SK-N-SH (cell line): ENCODE measurements around the gene ITGA1. TPM values are rescaled to one million over a fixed set of nuclear protein-coding genes. Genes with fewer than 3 reads are reported as not detected.

Experiments used
- CTCF ChIA-PET: fragments of 300-600, 350-600 bp; formaldehyde crosslinking; extraction: SDS; loops from one replicate; lab custom pipeline; 2021; lab: Yijun Ruan, JAX
- POLR2A ChIA-PET: fragments of 350-600 bp; sonication (Branson Sonifier 250); formaldehyde crosslinking; extraction: SDS; loops from one replicate; lab custom pipeline; 2020; ENCODE audit warnings: antibody characterized with exemption, inconsistent platforms; lab: Yijun Ruan, JAX
- DNase-seq: peaks from one replicate; pipeline ENCODE4 v3.0.0; 2012
- H2AFZ ChIP-seq: fragments of 200-600 bp; sonication (generic); 2 replicates; pipeline ENCODE4 v1.8.1; 2016; ENCODE audit warnings: antibody characterized with exemption, mild to moderate bottlenecking, low read depth
- H3F3A ChIP-seq: fragments of 200-600 bp; sonication (generic); replicated peaks from 2 replicates; pipeline ENCODE3; 2016; ENCODE audit warnings: antibody characterized with exemption, mild to moderate bottlenecking; ENCODE audit not compliant: insufficient read depth
- H3K27ac ChIP-seq, 2 experiments: fragments of 200-500 bp in 1 of 2; fragments of 200-600 bp in 1 of 2; sonication (Bioruptor generic) in 1 of 2; sonication (generic), shearing (Covaris generic) in 1 of 2; 2 replicates each; pipeline versions ENCODE4 v1.5.1 to v1.6.1; 2014 to 2016; ENCODE audit warnings: low read depth in 2 of 2, inconsistent platforms in 1 of 2, low read length in 1 of 2, mild to moderate bottlenecking in 1 of 2, mixed read lengths in 1 of 2
- H3K27me3 ChIP-seq: fragments of 200-600 bp; sonication (generic), shearing (Covaris generic); 2 replicates; pipeline ENCODE4 v1.6.1; 2016; ENCODE audit warnings: mixed run types; ENCODE audit not compliant: insufficient read depth
- H3K36me3 ChIP-seq, 2 experiments: fragments of 200-500 bp in 1 of 2; fragments of 200-600 bp in 1 of 2; sonication (Bioruptor generic) in 1 of 2; sonication (generic) in 1 of 2; replicated peaks in 1 of 2; 2 replicates each; pipeline versions ENCODE3 to v1.5.1; 2014 to 2016; ENCODE audit warnings: low read length in 1 of 2, mild to moderate bottlenecking in 1 of 2; ENCODE audit not compliant: insufficient read depth in 2 of 2, control insufficient read depth in 1 of 2
- H3K4me1 ChIP-seq, 2 experiments: fragments of 200-500 bp in 1 of 2; fragments of 200-600 bp in 1 of 2; sonication (Bioruptor generic) in 1 of 2; sonication (generic), shearing (Covaris generic) in 1 of 2; 2 replicates each; pipeline versions ENCODE4 v1.5.1 to v1.6.1; 2014 to 2016; ENCODE audit warnings: low read depth in 1 of 2, low read length in 1 of 2, mixed run types in 1 of 2; ENCODE audit not compliant: insufficient read depth in 2 of 2, control insufficient read depth in 1 of 2
- H3K4me2 ChIP-seq: fragments of 200-600 bp; sonication (generic), shearing (Covaris generic); 2 replicates; pipeline ENCODE4 v1.6.1; 2017; ENCODE audit warnings: mixed run types
- H3K4me3 ChIP-seq, 2 experiments: fragments of 200-500 bp in 1 of 2; fragments of 200-600 bp in 1 of 2; sonication (Bioruptor generic) in 1 of 2; sonication (generic), shearing (Covaris generic) in 1 of 2; 2 replicates each; pipeline versions ENCODE4 v1.5.1 to v1.8.1; 2014 to 2016; ENCODE audit warnings: low read depth in 2 of 2, inconsistent platforms in 1 of 2, low read length in 1 of 2, mild to moderate bottlenecking in 1 of 2, mixed read lengths in 1 of 2, moderate library complexity in 1 of 2
- H3K79me2 ChIP-seq: fragments of 200-600 bp; sonication (generic); 2 replicates; pipeline ENCODE4 v1.8.1; 2017; ENCODE audit warnings: mild to moderate bottlenecking; ENCODE audit not compliant: insufficient read depth
- H3K9ac ChIP-seq: fragments of 200-600 bp; sonication (generic); 2 replicates; pipeline ENCODE4 v1.6.1; 2017; ENCODE audit warnings: mixed run types
- H3K9me2 ChIP-seq: fragments of 200-600 bp; sonication (generic); 2 replicates; pipeline ENCODE4 v1.6.1; 2017; ENCODE audit warnings: mixed run types
- H3K9me3 ChIP-seq: fragments of 200-600 bp; sonication (generic); 2 replicates; pipeline ENCODE4 v1.6.1; 2017; ENCODE audit warnings: mixed run types, mild to moderate bottlenecking, moderate library complexity
- H4K20me1 ChIP-seq: fragments of 200-600 bp; sonication (generic); 2 replicates; pipeline ENCODE4 v1.6.1; 2017; ENCODE audit warnings: mild to moderate bottlenecking, mixed run types; ENCODE audit not compliant: insufficient read depth
- CHD2 ChIP-seq: fragments of 150-350 bp; IDR thresholded peaks from 2 replicates; pipeline ENCODE4 v1.6.1; 2018; ENCODE audit warnings: low read length; ENCODE audit not compliant: partially characterized antibody
- ELF1 ChIP-seq: IDR thresholded peaks from 2 replicates; pipeline ENCODE4 v1.4.0; 2012
- FOXJ3 ChIP-seq: sonication (generic); formaldehyde crosslinking; IDR thresholded peaks from 2 replicates; pipeline ENCODE4 v1.5.1; 2020; ENCODE audit warnings: mild to moderate bottlenecking, missing genetic modification reagents
- GATA2 ChIP-seq: sonication (generic); formaldehyde crosslinking; IDR thresholded peaks from 2 replicates; pipeline ENCODE4 v1.5.0; 2020; ENCODE audit warnings: mild to moderate bottlenecking, missing genetic modification reagents
- MAX ChIP-seq: IDR thresholded peaks from 2 replicates; pipeline ENCODE4 v1.4.0; 2012; ENCODE audit warnings: low read depth
- MEF2A ChIP-seq: IDR thresholded peaks from 2 replicates; pipeline ENCODE4 v1.4.0; 2012; ENCODE audit warnings: low read depth, borderline replicate concordance
- MXI1 ChIP-seq: IDR thresholded peaks from 2 replicates; pipeline ENCODE4 v1.6.1; 2012; ENCODE audit warnings: mild to moderate bottlenecking, low read depth, low read length, improper control_type of control experiment
- NFIC ChIP-seq: IDR thresholded peaks from 2 replicates; pipeline ENCODE4 v1.4.0; 2012; ENCODE audit warnings: borderline replicate concordance
- RCOR1 ChIP-seq: fragments of 150-350 bp; IDR thresholded peaks from 2 replicates; pipeline ENCODE4 v1.6.1; 2017; ENCODE audit warnings: antibody characterized with exemption, low read length
- REST ChIP-seq: IDR thresholded peaks from 2 replicates; pipeline ENCODE4 v1.6.1; 2012; ENCODE audit warnings: mild to moderate bottlenecking, low read depth, low read length, moderate library complexity
- RFX5 ChIP-seq: IDR thresholded peaks from 2 replicates; pipeline ENCODE4 v1.6.1; 2012; ENCODE audit warnings: mild to moderate bottlenecking, improper control_type of control experiment, low read length
- RXRA ChIP-seq: IDR thresholded peaks from 2 replicates; pipeline ENCODE4 v1.4.0; 2012; ENCODE audit warnings: low read depth, mild to moderate bottlenecking, borderline replicate concordance
- SMC3 ChIP-seq: IDR thresholded peaks from 2 replicates; pipeline ENCODE4 v1.6.1; 2012; ENCODE audit warnings: low read depth, low read length, improper control_type of control experiment
- TCF12 ChIP-seq: IDR thresholded peaks from 2 replicates; pipeline ENCODE4 v1.4.0; 2012
- TEAD4 ChIP-seq: IDR thresholded peaks from 2 replicates; pipeline ENCODE4 v1.4.0; 2012; ENCODE audit warnings: mild to moderate bottlenecking, borderline replicate concordance; ENCODE audit not compliant: insufficient read depth
- YY1 ChIP-seq: IDR thresholded peaks from 2 replicates; pipeline ENCODE4 v1.4.0; 2012; ENCODE audit warnings: low read depth, mild to moderate bottlenecking
- ZBTB33 ChIP-seq: IDR thresholded peaks from 2 replicates; pipeline ENCODE4 v1.4.0; 2012; ENCODE audit warnings: low read depth, borderline replicate concordance
- WGBS: methylation state at CpG from one replicate; pipeline ENCODE4 v1.1.6; 2017; ENCODE audit warnings: low lambda C conversion rate; 5-methylcytosine and 5-hydroxymethylcytosine counted together
- polyA plus RNA-seq, 3 experiments: library from polyadenylated mRNA; depleted of rRNA; stranded (reverse); fragments of >200 nt; gene quantifications; 2 replicates each; pipeline ENCODE4 v1.2.3, GENCODE V29; 2012

ITGA1 gene
- polyA plus RNA-seq, 1 of the 3 experiments (the other 2 are of a cell fraction): 7.7 TPM

- Histone ChIP-seq H3K79me2 (no peaks in the 10 kb centered on the region), H2AFZ (no peak overlapping the region; the same call in 1 of the 2 replicates), H3K27me3 (no peaks in the 10 kb centered on the region), H3K36me3 (no peaks in the 10 kb centered on the region), H3K9me3 (no peaks in the 10 kb centered on the region), H3K9ac (no peak overlapping the region), H3K9me2 (0 out of 2 replicates have a peak, but pooled peaks cover 6% of the 10 kb centered on the region), H3K4me1 (no peaks in the 10 kb centered on the region), H3K4me2 (no peak overlapping the region), H3K4me3 (no peak overlapping the region), H3F3A (peaks cover 4% of the 10 kb centered on the region), H4K20me1 (no peaks in the 10 kb centered on the region), H3K27ac (no peak overlapping the region)
- WGBS: 53% methylated on average over 5 of the region's 5 CpGs
- no peak for TF ChIP-seq RXRA
- TF ChIP-seq SMC3: no peak
- no peak for TF ChIP-seq YY1
- TF ChIP-seq NFIC: no peak
- TF ChIP-seq MAX: no peak
- no peak for TF ChIP-seq REST
- TF ChIP-seq FOXJ3 (CRISPR knock-in tag): no peak
- TF ChIP-seq MXI1: no peak
- no peak for TF ChIP-seq TCF12
- no peak for TF ChIP-seq GATA2 (CRISPR knock-in tag)
- TF ChIP-seq MEF2A: no peak
- no peak for TF ChIP-seq ZBTB33
- ChIA-PET POLR2A (no interaction called here), CTCF (interaction anchor here (2.1 kb wide), 1 partner anchor 14 kb away, joined by 8 read pairs; the partner anchor contains the start of genes ITGA1 and PELO)
- DNase-seq: no peak
These were observed 13.7 kb upstream of the ITGA1 start for GRCh38 chr5:52774005-52774410.

GRCh38 chr5:52776116-52776515, 11.6 kb upstream of the ITGA1 start:
- ChIA-PET POLR2A (no interaction called here), CTCF (interaction anchor here (1.0 to 1.6 kb wide), 2 partner anchors 13 to 139 kb away, joined by 3 to 5 read pairs; no protein-coding TSS in a partner anchor)
- Histone ChIP-seq H3K4me3 (no peak overlapping the region), H4K20me1 (no peaks in the 10 kb centered on the region), H3K36me3 (no peaks in the 10 kb centered on the region), H3K9ac (no peak overlapping the region), H3K9me2 (0 out of 2 replicates have a peak, but pooled peaks cover 6% of the 10 kb centered on the region), H3K4me1 (no peaks in the 10 kb centered on the region), H2AFZ (no peak overlapping the region), H3K9me3 (no peaks in the 10 kb centered on the region), H3F3A (peaks cover 4% of the 10 kb centered on the region), H3K79me2 (no peaks in the 10 kb centered on the region), H3K4me2 (no peak overlapping the region), H3K27me3 (no peaks in the 10 kb centered on the region), H3K27ac (no peak overlapping the region)
- WGBS: 88% methylated on average over 2 of the region's 2 CpGs
- DNase-seq: no peak
- no peak for TF ChIP-seq TEAD4
- TF ChIP-seq NFIC: no peak
- TF ChIP-seq SMC3: no peak
- no peak for TF ChIP-seq RFX5
- TF ChIP-seq YY1: no peak
- no peak for TF ChIP-seq GATA2 (CRISPR knock-in tag)
- no peak for TF ChIP-seq CHD2
- TF ChIP-seq REST: no peak
- TF ChIP-seq MXI1: no peak
- TF ChIP-seq MEF2A: no peak
- no peak for TF ChIP-seq ELF1
- no peak for TF ChIP-seq RCOR1
